OCI-LY3 (cell line): ENCODE data around the gene CUL1.

ENCODE experiments used
- CTCF ChIP-seq: fragments of 200-600, 300-600 bp; sonication (generic); IDR thresholded peaks from 2 replicates; pipeline ENCODE4 v1.5.1; 2014; ENCODE audit warnings: antibody characterized with exemption, low read length, low read depth
- EZH2phosphoT487 ChIP-seq: fragments of 200-600 bp; shearing (Covaris generic); IDR thresholded peaks from 2 replicates; pipeline ENCODE4 v1.6.1; 2018; ENCODE audit warnings: antibody characterized with exemption, mixed run types, low read depth

- TF ChIP-seq CTCF (no peak), EZH2phosphoT487 (no peak)
Measured at GRCh38 chr7:148715027-148715426, 16.3 kb downstream of the CUL1 start.
